GM12892 (cell line): ENCODE results near the gene FRMPD4.

Source experiments
- POLR2A ChIP-seq: IDR thresholded peaks from 2 replicates; pipeline ENCODE4 v1.6.1; 2011; ENCODE audit warnings: low read depth, low read length, control low read depth
- POLR2AphosphoS5 ChIP-seq: IDR thresholded peaks from 2 replicates; pipeline ENCODE4 v1.6.1; 2011; ENCODE audit warnings: low read depth, low read length, control low read depth

- TF ChIP-seq POLR2AphosphoS5, result no peak
- no peak for TF ChIP-seq POLR2A
These were observed 192.6 kb downstream of the FRMPD4 start for GRCh38 chrX:12330841-12331240.
